Astrocyte of the hippocampus (primary cell): ENCODE measurements around the gene SLX4IP.
A peak's percentile ranks its signal among the peaks of the same experiment; 100 is the strongest.

Experiments used
- DNase-seq: peaks from one replicate; pipeline ENCODE4 v3.0.0; 2011; ENCODE audit warnings: low read depth, low spot score

SLX4IP gene

DNA sequence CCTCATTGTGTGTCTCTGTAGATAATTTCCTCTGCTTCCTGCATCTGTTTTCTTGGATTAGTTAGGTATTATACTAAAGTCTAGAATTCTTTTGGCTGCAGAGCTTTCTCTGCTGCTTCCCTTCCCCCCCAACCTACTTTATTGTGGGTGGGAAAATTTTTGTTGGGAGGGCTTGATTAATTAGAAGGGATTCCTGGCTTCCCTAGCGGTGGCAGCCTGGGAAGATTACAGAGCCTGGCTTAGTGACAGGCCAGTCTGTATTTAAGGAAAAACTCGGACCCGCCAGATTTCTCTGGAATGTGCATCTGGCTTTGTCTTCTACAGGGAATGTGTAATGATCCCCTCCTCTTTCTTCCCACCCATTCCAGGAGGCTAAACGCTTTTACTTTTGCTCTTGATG is 31.2 kb downstream of the SLX4IP start:
- peak; percentile 89 for DNase-seq

GRCh38 chr20:10466855-10467254 is 31.8 kb downstream of the SLX4IP start:
- no peak for DNase-seq

- DNase-seq = no peak
These were observed 32.7 kb downstream of the SLX4IP start for GRCh38 chr20:10467681-10468339.

DNA sequence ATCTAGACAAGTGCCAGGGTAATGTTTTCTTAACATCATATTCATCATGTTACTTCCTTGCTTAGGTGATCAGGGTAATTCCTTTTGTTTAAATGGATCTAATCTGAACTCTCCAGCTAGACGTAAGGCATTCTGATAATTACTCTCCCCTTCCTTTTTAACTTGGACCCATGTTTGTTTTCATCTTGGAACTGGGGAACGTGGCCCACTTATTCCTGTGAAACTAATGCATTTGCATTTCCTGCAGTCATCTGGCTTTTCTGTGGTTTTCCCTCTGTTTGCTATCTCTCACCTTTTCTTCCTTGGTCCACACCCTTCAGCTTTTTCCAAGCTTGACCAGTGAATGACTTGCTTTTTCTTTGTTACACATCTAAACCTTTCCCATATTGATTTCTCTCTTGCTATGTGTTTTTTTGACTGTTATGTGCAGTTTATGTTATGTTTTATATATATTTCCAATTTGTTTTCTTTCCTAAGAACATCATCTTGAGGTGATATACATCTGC is 33.3 kb downstream of the SLX4IP start:
- no peak for DNase-seq

DNA sequence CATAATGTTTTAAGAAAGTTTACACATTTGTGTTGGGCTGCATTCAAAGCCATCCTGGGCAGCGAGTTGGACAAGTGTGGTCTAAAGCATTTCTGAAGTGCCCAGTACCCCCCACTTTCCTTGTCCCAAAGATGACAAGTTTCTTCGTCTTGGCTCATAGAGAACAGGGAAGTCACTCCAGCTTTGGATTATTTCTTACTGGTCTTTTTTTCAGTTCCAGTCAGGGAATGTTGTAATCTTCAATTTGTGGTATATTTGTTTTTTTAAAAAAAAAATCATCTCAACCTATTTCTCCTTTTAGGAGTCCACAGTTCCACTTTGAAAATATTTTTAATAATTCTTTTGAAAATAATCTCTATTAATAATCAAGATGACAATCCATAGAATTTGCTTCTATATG is 34.0 kb downstream of the SLX4IP start:
- no peak for DNase-seq

DNA sequence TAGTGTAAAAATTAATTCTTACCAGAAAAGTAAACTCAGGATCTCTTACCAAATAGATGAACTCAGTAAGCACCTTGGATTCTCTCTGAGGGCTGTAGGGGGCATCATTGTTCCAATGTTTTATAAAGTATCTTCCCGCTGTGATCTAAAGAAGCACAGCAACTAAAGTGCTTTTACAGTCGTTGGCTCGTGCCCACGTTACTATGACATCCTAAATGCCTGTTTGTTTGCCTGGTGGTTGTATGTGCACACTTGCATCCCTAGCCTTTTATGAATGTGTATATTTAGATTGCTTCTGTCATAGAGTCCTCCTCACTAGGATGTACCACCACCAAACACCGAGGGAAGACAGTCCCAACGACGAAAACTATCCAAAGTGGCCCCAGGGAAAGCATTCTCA is 34.5 kb downstream of the SLX4IP start:
- DNase-seq = peak; percentile 83

GRCh38 chr20:10470276-10470675 is 35.2 kb downstream of the SLX4IP start:
- DNase-seq = no peak

GRCh38 chr20:10472871-10473270 is 37.8 kb downstream of the SLX4IP start:
- DNase-seq = no peak

- DNase-seq = no peak
These were observed 39.6 kb downstream of the SLX4IP start for GRCh38 chr20:10474606-10475184.

DNA sequence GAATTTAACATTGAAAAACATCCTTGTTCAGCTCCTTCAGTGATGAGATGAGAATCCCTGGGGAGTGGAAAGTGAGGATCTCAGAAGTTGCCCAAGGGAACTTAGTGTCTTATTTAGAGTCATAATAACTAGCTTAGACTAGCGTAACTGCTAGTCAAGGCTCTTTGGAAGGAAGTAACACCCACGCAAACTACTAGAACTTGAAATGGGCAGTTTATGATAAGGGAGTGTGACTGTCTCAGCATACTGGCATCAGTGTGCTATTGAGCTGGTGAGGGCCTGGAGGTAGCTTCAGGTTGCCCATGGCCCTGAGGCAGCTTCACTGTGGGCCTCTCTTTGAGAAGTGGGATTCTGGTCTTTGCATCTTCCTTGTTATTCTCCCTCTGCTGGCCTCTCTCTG is 40.1 kb downstream of the SLX4IP start:
- DNase-seq = no peak

DNA sequence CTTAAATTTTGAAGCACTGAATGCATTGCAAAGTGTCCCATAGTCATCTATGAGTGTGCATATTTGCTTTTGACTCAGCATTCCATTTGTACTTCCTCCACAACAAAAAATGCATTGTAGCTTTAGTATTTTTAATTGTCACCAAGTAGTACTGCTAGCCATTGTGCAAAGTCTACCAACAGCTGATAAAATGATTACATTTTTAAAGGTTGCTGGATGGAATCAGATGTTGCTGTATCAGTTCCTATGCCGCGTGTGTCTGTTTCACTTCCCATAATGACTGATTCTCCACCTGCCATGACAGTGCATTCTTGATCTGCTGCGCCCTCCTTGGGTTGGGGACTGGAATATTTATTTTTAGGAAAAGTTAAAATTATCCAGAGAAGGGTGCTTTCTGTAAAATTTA is 41.2 kb downstream of the SLX4IP start:
- DNase-seq = no peak

GRCh38 chr20:10478205-10478604 is 43.1 kb downstream of the SLX4IP start:
- DNase-seq = no peak

DNA sequence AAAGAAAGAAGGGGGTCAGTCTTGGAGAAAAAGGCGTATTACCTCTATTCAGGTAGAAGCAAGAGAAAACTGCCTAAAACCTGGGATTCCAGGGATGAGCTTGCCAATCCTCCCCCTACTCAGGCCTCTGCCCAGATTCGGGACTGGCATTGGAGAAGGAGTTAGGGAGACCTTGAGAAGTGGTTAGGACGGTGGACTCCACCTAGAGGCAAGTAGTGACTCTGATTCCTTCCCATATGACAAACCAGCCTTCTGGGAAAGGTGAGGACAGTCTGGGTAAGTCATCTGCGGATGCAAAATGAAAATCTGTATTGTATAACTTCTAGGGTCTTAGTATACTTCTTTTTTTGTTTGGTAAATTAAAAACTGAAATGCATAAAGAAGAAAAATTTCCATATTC is 43.8 kb downstream of the SLX4IP start:
- DNase-seq = no peak

DNA sequence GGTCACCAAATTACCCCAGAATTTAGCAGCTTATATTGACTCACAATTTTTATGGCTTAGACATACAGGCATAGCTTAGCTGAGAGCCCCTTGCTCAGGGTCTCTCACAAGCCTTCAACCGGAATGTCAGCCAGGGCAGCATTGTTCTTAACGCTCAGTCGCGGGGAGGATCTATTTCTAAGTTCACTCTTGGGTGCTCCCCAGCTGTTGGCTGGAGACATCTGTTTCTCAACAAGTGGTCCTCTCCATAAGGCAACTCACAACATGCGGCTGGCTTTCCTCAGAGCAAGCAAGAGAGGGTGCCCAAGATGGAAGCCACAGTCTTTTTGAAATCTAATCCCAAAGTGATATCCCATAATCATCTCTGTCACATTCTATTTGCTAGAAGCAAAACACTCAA is 46.6 kb downstream of the SLX4IP start:
- DNase-seq = no peak

GRCh38 chr20:10483691-10484090 is 48.6 kb downstream of the SLX4IP start:
- no peak for DNase-seq

DNA sequence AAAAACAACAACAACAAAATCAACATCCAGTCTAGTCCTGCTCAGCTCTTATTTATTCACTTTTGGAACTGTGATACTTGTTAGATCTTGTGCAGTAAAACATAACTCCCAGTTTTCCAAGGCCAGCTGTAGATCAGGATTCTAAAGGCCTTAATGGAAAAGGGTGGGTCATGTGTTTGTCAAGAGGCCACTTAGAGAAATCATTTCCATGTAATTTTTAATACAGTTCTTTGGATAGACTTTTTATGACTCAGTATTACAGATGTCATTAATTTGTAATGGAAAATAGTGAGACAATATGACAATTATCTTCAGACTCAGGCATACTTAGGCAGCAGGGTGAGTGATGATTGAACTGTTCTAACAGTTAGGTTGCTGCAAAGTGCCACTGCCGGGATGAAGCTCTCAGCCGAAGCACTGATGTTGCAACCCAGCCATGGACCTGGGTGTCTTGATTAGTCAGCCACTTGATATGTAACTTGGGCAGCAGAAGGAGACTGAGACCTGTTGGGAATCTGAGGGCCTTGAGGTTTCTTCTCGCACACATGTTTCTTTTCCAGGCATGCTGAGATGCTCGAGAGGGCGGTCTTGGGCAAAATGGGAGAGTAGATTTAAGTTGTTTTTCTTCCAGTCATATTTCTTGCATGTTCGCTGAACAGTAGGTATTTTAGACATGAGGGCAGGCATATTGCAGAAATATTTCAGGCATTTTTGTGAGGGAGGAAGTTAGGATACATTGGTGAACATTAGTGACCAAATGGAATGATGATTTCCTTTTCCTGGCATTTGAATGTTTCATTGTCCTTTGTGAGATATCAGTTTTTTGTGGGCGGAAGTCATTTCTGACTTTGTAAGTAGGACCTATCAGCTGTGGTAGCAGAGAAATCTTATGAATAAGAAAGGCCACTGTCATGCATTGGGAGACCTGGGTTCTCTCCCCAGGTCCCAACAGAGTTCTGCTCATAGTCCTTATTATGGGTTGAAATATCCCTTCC is 52.3 kb downstream of the SLX4IP start:
- DNase-seq = peak; percentile 25

DNA sequence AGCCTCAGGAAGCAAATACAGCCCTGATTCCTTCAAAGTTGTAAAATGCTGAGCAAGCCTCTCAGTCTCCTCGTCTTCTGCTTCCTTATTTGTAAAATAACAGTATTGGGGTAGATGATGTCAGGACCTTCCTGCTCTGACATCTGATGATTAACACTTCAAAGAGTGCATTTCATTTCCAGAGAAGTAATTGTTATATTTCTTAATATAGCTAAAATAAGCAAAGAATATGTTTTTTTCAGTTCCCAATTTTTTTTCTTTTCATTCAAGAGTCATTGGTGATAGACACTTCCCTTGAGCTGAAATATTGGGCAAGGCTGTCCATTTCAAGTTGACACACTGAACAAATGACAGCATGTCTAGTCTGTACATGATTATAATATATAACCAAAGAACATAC is 53.4 kb downstream of the SLX4IP start:
- no peak for DNase-seq

- no peak for DNase-seq
These were observed 54.7 kb downstream of the SLX4IP start for GRCh38 chr20:10489853-10490252.

DNA sequence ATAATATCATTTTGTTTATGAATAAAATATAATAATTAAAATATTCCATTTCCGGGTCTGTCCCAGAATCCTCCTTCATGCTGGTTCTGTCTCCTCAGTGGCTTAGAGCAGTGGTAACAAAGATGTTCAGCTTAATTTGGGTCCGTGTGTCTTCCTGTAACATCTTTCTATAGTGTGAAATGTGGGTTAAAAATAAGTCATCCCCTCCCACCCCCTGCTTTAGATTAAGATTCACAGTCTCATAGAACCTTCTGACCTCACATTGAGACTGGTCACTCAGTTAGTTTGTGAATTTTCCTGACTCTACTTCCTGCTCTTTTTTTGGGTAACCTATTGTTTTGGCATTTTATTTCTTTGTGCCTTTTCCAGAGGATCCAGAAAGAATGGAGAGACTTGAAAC is 55.2 kb downstream of the SLX4IP start:
- DNase-seq = no peak

- DNase-seq = peak; percentile 61
These were observed 55.6 kb downstream of the SLX4IP start for GRCh38 chr20:10490706-10491105.

GRCh38 chr20:10492065-10492464 is 57.0 kb downstream of the SLX4IP start:
- DNase-seq = no peak

DNA sequence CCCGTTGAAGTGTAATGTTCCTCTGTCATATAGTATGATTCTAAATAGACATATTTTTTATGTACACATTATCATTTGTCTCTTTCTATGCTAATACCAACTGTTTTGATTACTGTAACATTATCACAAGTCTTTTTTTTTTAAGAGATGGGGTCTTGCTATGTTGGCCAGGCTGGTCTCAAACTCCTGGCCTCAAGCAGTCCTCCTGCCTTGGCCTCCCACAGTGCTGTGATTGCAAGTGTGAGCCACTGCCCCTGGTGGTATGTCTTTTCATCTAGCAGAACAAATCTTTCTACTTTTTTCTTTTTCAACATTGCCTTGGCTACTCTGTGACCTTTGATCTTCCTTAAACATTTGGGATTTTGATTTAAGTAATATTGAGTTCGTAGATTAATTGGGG is 57.7 kb downstream of the SLX4IP start:
- DNase-seq = no peak
